Measurements from ENCODE around the gene TOMM7.

Gene TOMM7

GRCh38 chr7:22822486-22823141 lies at the start of gene TOMM7:
TSS of gene TOMM7 (minus strand) at chr7:22822849. CDS start at chr7:22822779, 70 bp downstream.
- peak; percentile 97 for DNase-seq

DNA sequence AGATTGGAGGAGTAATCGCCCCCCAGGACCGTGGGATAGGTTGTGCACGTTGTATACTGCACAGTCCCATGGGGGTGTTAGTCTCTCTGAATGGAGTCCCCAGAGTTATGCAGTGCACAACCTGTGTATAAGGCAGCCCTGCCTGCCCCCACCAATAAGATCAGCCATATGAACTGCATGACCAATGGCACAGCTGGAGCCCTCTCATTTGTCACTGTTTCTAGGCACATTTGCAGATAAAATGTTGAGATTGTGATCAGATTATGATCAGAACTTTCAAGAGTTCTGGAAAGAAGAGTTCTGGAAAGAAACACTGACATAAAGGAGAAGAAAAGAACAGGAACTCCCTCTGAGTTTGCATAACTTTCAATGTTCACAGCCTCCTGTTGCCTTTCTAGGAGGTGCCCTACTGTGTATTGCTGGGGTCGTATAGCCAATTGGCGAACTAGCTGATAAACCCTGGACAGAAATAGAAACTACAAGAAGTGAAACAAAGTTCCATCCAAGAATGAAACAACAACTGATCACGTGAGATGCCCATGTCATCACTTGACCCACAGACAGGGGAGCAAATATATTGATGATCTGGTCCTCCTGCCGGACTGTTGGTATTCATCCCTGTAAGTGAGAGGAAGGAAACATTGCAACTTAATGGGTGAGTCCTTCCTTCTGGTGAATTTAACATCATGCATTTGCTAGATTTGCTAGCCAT lies 49.6 kb upstream of the TOMM7 start:
- DNase-seq: no peak

- no peak for DNase-seq
Observed at GRCh38 chr7:22871661-22872060, 49.0 kb upstream of the TOMM7 start.

GRCh38 chr7:22868509-22868908 lies 45.9 kb upstream of the TOMM7 start:
- no peak for DNase-seq

DNA sequence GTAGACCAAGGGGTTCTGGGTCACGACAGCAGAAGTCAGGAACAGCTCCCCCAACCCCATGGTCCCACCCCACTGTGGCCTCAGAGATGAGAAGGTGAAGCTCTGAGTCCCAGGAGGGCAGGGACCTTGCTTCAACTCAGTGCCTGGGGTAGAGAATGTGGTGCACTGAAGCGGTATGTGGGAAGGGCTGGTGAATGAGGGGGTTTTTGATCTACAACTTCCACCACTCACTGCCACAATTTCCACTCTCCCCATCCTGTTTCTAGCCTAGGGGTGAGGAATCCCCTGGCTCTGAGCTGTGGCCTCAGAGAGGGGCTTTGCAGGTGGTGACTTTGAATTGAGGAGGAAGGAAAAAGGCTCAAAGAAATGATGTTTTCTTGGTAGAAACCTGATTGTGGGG lies 44.9 kb upstream of the TOMM7 start:
- DNase-seq: no peak

DNA sequence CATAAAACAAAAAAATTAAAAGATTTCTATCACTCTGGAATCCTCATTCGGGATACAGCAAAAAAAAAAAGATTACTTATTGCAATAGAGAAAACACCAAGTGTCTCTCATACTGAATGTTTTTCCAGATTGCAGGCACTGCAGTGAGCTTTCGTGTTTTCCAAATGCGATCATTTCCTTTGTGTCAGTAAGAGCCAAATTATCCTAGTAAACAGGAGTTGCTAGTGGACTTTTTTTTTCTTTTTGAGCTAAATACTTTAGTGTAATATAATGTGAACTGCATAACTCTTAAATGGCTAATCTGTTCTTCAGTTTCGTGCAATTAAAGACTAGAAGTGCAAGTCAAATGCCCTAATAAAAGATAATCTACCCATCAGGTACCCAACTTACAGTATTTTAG lies 44.4 kb upstream of the TOMM7 start:
- no peak for DNase-seq

DNA sequence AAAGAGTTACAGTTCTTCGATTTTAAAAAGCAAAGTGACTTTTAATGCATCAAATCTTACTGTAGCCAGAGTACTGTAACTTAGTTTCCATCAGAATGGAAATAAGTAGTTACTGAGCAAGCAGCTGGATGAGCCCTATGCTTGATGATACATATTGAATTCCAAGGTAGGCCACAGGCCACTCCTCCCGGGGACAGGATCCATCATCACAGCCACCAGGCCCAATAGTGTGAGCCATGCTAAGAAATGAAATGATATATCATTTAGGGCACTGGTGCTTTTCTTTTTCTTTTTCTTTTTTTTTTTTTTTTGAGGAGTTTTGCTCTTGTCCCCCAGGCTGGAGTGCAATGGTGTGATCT lies 42.9 kb upstream of the TOMM7 start:
- DNase-seq: no peak

- DNase-seq: no peak
Observed at GRCh38 chr7:22864855-22865601, 42.4 kb upstream of the TOMM7 start.

- DNase-seq: no peak
Observed at GRCh38 chr7:22864301-22864700, 41.7 kb upstream of the TOMM7 start.

- DNase-seq: no peak
Observed at GRCh38 chr7:22863156-22863899, 40.7 kb upstream of the TOMM7 start.

GRCh38 chr7:22861576-22861975 lies 38.9 kb upstream of the TOMM7 start:
- DNase-seq: no peak

GRCh38 chr7:22860784-22861482 lies 38.3 kb upstream of the TOMM7 start:
- DNase-seq: peak; percentile 72

DNA sequence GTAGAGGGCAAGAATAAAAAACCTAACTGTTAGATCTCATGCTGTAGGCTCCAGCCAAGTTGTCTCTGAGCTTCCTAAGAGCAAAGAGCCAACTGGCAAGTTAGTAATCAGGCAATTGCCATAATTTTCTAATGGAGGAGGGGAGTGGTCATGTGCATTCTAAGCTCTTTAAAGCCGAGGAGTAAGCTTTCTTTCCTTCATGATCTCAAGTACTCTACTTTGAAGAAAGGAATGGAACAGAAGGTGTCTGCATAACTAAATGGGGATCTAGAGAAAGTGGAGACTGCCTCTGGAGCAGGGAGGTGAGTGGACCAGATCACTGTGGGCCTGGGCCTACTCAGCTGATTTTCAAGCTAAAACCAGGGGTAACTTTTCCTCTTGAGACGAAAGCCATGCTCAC lies 37.7 kb upstream of the TOMM7 start:
- peak; percentile 58 for DNase-seq

DNA sequence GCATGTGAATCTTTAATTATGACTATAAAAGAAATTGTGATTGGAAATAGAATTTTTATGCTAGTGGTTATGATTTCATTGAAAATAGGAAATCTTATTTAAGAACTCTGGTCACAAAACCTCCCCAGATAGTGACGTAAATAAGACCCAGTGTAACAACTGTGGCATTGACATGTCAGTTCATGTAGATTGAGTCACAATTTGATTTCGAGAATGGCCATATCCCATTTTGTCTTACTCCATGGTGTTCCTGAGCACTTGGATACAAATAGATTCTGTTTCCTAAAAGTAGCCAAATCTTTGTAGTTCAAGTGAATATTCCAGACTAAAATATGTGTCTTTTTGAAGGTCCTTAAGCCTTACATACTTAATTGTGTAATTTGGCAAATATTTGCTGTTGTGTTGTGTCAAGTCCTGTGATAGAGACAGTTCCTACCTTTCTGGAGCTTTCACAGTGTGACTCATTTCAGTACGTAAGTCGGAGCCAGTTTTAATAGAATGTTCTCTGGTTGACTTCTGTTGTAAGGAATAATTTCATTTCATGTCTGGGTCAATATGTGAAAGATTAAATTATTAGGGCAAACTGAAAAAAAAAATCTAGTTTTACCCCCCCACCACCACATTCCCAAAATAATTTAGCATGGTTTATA lies 37.1 kb upstream of the TOMM7 start:
- peak; percentile 51 for DNase-seq

DNA sequence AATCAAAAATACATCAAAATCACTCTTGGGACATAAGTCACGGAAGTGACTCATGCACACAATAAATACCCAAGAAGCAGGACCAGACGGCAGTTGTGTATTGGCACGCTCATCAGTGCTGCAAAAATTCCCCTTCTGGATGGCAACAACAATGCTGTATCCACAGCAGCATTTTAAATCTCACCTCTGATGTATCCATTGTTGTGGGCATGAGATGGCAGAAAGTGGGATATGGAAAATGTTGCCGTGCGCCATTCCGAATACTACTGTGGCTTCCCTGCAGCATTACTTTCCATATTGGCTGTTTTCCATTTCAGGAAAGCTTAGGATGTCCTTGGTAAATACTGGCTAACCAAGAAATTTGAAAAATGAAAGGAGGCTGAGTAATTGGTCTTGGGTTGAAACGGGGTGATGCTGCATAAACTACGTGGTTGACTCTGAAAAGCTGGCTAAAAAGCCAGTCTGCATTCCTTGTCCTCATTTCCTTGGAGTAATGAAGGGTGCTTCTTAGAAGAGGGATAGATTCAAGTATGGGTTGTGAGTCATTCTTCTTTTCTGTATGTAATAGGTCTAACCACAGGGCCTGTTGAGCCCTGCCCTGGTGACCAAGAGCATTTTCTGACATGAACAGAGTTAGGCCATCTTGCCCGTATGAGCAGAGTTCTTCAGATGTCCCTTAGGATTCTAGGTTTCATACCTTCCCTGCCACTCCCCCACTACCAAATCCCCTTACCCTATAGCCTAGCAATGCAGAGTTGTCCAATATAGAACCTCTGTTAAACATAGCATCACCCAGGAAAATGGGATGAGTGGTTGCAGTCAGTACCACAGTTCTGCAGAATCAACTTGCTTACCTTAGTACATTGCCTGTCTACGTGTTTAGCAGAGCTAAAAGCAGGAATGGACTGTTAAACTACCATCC lies 36.3 kb upstream of the TOMM7 start:
- peak; percentile 59 for DNase-seq

DNA sequence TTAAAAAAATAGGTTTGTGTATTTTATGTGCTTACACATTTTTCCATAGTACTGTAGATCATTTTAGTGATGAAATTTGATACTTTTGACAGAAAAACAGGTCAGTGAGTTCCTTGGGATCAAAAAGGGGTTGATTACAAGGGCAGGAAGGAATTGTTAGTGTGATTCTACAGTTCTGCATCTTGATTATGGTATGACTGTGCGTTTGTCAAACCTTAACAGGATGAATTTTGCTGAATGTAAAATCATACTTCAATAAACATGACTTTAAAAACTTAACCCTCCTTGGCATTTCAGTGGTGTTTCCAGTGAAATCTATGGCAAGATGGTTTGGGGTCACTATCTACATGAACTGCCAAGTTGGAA lies 35.6 kb upstream of the TOMM7 start:
- no peak for DNase-seq

- DNase-seq: no peak
Observed at GRCh38 chr7:22856416-22856815, 33.8 kb upstream of the TOMM7 start.

DNA sequence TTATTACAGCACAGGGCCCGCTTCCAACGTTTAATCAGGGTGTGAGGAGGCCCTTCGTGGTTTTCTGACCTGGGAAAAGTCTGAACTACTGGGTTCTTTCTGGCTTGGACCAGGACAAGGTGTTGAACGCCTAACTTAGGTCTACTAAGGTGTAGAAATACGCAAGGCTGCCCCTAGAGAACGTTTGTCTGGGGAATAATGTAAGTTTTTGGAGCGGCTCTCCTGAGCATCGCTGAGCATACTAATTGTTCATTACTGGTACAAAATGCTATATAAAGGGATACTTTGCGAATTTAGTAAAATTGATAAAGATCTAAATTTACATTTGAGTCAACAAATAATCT lies 32.4 kb upstream of the TOMM7 start:
- DNase-seq: no peak

DNA sequence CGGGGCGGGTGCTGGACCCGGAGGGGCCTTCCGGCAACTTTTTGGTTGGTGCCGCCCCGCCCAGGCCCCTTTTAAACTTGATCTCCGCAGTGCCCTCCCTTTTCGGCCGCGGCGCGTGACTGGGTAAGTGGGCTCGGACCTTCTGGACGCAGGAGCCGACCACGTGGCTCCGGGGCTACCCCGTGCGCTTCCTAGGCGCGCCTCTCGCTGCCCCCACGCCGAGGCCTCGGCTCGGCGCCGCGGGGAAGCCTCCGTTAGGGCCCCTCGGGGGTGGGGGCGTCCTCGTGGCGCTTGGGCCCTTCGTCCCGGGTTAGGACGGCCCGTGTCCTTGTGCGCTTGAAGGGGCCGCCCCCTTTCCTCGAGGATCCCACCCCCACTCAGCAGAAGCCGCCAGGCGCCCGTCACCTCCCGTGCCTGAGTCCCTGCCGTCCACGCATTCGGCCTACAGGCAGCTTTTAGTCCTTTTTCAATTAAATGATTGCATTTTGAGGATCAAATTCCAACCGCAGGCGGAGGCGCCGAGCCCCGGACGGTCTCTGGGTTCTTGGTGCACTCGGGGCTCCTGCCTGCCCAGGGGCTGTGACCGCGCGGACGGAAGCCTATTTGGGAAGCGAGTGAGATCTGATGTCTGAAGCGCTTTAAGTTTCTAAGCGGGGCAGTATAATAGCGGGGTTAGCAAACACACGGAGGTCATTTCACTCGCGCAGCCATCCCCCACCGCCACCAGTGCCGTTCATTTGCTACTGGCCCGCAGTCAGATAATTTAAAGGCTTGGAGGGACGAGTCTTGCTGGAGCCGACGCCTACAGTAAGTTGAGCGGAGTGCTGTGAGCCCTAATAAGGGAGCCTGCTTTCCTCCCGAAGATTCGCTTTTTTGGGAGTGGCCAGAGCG lies 31.8 kb upstream of the TOMM7 start:
- DNase-seq: peak; percentile 91

DNA sequence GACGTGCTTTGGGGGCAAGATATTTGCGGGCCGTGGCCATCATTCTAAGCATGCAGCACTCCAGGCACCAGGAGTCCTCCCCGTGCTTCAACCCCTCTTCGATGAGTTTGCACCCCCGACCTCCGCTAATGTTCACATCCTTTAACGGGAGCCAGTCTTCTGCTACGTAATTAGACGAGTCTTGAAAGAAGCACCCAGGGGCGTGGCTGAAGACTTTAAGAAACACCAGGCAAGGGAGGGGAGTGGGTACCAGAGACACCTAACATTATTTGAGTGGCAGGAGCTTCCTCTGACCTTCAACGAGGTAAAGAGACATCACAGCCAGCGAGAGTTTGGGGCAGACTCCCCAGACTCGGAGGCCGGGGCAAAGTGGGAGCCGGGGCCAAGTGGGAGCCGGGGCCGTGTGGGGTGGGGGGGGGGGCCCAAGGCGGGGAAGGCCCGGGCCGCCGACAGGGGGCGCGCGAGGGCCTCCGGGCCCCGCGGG lies 31.1 kb upstream of the TOMM7 start:
- DNase-seq: peak; percentile 77
